VCaP (cell line): Measurements from ENCODE around the gene TNFRSF13B.

Experiments used
- H3K27ac ChIP-seq: fragments of 450-650 bp; 2 replicates; pipeline ENCODE4 v1.5.1; 2017
- TF ChIP-seq, protein P1 (sequence below): fragments of 450-650 bp; conservative IDR thresholded peaks from 2 replicates; pipeline ENCODE4 v1.5.1; 2017; ENCODE audit warnings: mild to moderate bottlenecking, moderate library complexity

TNFRSF13B gene

DNA sequence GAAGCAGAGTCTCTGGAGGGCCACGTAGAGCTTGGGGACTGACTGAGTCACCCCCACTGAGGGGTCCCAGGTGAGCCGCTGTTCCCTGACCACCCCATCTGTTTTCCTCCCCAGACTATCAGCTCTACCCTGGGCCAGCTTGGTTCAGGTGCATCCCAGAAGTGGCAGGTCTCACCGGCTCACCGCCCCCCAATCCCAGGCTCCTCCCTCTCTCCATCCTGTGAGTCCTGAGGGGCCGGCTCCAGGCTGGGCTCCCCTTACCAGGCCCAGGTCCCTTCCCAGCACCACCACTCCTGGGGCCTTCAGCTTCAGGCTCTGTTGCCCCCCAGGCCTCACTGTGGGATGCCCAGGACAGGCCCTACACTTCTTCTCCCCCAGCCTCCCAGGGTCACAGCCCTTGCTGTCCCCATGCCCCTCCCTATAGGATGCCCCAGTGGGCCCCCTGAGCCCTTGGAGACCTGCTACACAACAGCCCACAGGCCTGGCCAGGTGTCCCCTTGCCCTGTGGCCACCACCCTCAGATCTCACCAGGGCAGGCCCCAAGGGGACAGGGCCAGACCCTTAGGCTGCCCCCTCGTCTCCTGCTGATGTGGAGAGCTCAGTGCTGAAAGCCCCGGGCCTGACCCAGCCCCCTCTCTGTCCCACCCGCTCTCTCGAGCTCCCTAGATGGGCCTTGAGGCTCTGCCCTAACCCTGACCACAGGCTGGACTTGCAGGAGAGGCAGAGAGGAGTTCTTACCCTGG, 40.4 kb downstream of the TNFRSF13B start:
- TF ChIP-seq, protein P1, sequence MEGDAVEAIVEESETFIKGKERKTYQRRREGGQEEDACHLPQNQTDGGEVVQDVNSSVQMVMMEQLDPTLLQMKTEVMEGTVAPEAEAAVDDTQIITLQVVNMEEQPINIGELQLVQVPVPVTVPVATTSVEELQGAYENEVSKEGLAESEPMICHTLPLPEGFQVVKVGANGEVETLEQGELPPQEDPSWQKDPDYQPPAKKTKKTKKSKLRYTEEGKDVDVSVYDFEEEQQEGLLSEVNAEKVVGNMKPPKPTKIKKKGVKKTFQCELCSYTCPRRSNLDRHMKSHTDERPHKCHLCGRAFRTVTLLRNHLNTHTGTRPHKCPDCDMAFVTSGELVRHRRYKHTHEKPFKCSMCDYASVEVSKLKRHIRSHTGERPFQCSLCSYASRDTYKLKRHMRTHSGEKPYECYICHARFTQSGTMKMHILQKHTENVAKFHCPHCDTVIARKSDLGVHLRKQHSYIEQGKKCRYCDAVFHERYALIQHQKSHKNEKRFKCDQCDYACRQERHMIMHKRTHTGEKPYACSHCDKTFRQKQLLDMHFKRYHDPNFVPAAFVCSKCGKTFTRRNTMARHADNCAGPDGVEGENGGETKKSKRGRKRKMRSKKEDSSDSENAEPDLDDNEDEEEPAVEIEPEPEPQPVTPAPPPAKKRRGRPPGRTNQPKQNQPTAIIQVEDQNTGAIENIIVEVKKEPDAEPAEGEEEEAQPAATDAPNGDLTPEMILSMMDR = no peak
- H3K27ac ChIP-seq = no peak overlapping the region

DNA sequence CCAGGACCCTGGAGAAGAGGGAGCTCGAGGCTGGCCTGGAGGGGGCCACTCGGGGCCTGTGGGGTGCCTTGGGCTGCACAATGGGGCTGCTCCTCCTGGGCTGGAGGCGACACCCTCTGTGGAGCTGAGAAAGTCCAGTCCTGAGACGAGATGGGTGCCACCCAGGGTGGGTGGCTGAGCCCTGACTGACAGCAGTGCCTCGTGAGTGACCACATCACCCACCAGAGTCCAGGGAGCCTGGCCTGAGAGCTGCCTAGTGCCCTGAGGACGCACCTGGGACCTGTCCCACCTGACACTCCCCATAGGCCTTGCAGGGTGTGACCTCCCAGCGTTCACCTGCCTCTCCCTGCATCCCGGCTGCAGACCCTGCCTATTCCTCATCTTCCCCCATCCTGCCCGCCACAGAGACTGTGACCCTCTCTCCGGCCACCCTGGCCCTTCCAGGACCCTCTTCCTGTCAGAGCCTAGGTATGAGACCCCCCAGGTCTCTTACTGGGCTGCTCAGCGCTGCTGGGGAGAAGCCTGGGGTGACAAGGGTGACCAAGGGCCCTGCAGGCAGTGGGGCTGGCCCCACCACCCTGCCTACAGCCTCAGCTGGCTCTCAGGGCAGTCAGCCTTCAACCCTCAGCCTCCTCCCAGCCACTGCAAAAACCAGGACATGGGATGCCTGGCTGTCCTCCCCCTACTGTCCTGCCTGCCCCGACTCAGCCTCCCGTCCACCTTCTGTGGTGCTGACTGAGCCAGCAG, 41.2 kb downstream of the TNFRSF13B start:
- no peak overlapping the region for H3K27ac ChIP-seq
- TF ChIP-seq, protein P1 = no peak

DNA sequence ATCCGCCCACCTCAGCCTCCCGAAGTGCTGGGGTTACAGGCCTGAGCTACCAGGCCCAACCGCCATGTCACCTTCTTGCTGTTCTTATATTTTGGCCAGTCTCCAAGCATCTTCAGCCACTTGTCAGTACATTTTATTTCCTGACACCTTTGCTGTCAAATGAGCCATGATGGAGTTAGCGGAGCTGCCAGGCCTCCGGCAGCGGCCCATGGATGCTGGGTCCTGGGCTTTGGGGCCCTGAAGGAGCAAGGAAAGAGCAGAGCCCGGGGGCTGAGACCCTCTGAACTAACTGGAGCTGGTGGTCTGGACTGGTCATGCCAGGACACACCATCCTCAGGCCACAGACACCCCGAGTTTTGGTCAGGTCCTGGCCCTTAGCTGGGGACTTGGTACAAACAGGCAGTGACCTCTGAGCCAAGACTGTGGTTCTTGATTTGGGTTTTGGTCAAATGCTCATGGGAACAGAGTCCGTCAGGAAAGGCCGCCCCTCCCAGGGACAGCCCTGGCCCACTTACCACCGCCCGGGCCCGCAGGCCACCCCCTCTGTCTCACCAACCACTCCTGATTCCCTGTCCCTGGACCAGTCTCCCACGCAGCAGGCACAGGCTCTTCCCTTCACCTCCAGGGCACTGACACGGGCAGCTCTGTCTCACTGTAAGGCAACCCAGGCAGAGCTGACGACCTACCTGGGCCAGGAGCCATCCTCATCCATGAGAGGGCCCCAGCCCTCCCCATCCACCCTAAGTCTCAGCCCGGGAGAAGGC, 42.0 kb downstream of the TNFRSF13B start:
- no peak overlapping the region for H3K27ac ChIP-seq
- TF ChIP-seq, protein P1 = no peak

DNA sequence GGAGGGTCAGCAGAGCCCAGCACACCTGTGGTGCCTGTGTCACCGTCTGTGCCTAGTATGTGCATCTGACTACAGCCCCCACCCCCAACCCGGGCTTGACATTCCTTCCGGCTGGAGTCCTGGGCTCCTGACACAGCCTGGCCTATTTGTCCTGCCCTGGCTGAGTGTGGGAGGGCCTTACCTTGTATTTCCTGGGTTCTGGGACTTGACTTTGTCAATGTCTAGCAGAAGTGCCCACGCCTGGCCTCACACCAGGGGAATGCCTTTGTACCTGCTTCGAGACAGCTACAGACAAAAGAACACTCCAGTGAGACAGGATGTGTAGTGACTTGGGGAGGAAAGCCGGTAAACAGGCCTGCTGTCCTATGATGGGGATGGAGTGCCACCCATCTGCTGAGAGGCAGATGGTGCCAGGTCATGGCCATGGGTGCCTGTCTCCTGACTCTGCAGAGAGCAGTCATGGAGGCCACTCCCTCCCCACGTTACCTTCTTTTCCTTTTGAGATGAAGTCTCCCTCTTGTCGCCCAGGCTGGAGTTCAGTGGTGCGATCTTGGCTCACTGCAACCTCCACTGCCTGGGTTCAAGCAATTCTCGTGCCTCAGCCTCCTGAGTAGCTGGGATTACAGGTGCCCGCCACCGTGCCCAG, 42.8 kb downstream of the TNFRSF13B start:
- TF ChIP-seq, protein P1 = no peak
- no peak overlapping the region for H3K27ac ChIP-seq

DNA sequence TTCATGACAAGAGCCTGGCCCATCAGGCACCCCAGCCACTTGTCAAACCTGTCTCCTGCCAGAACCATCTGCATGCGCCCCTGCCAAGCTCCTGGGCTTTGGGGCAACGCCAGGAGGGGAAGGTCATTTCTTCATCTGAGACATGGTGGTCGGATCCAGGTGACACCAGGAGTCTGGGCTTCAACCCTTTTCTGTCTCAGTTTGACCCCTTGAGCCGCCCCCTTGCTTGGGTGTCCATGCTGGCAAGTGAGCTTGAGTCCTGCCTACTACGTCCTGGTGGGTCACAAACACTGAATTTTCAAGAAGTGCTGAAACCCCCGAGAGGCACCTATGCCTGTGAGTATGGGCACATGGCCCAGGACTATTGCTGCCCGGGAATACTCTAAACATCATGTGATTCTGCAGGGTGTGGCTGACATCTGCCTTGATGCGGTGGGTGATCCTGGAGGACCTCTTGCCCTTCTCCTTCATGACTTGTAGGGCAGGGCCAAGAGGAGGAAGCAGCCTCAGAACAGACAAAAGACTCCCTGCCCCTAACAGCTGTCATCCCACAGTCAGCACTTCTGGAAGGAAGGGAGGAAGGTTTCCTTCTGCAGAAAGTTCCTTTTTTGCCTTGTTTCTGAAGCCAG, 43.4 kb downstream of the TNFRSF13B start:
- TF ChIP-seq, protein P1 = no peak
- no peak overlapping the region for H3K27ac ChIP-seq

DNA sequence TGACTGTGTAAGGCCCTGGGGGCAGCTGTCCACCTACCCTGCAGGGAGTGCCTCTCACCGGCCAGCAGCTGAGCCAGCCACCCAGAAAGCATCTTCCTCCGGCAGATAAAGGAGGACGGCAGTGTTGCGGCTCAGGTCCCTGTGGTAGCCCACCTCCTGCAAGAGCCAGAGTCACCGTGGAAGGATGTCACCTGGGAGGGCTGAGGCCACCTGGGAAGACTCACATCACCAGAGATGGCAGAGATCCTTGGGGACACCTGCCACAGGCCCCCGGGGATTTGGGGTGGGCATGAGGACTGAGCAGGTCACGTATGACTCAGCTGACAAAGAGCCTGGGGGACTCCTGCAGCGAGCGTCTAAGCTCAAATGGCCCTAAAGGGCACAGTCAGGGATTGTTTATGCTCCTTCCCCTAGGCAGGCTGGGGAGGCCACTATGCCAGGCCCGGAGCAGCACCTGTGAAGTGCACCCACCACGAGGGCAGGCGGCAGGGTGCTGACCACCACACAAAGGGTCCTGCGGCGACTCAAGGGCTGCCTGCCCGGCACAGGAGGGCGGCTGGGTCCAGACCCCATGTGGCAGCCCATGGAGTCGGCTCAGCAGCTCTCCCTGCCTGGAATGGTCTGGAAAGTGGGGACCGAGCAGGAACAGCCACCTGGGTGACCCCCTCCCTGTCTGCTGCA, 44.1 kb downstream of the TNFRSF13B start:
- TF ChIP-seq, protein P1 = no peak
- H3K27ac ChIP-seq = no peak overlapping the region
